SU-DHL-6 (cell line): ENCODE measurements around the gene BCAS4.

Experiments used
- H2AFZ ChIP-seq: fragments of 200-600 bp; sonication (generic); 2 replicates; pipeline ENCODE4 v1.6.1; 2014; ENCODE audit warnings: low read depth, mild to moderate bottlenecking, moderate library complexity, mixed read lengths, antibody characterized with exemption, low read length; ENCODE audit not compliant: severe bottlenecking
- H3F3A ChIP-seq: fragments of 200-600 bp; shearing (Covaris generic); 2 replicates; pipeline ENCODE4 v1.6.0; 2016; ENCODE audit warnings: antibody characterized with exemption, mild to moderate bottlenecking; ENCODE audit not compliant: insufficient read depth
- H3K27ac ChIP-seq: fragments of 200-600 bp; sonication (generic); 2 replicates; pipeline ENCODE4 v1.5.1; 2016; ENCODE audit warnings: low read depth, mild to moderate bottlenecking, low read length, moderate library complexity, mixed read lengths
- H3K27me3 ChIP-seq: fragments of 200-600 bp; sonication (generic), shearing (Covaris generic); 2 replicates; pipeline ENCODE4 v1.6.0; 2014; ENCODE audit warnings: mild to moderate bottlenecking, low read length
- H3K36me3 ChIP-seq: fragments of 200-600 bp; sonication (generic); 2 replicates; pipeline ENCODE4 v1.6.1; 2014; ENCODE audit warnings: mild to moderate bottlenecking, low read length, mixed read lengths
- H3K4me2 ChIP-seq: fragments of 300-600, 200-600 bp; shearing (Covaris generic), sonication (generic); 2 replicates; pipeline ENCODE4 v1.6.0; 2014; ENCODE audit warnings: low read length, low read depth, mild to moderate bottlenecking; ENCODE audit not compliant: poor library complexity, severe bottlenecking
- H3K4me3 ChIP-seq: fragments of 200-600 bp; sonication (generic); 2 replicates; pipeline ENCODE4 v1.5.1; 2014; ENCODE audit warnings: antibody characterized with exemption, low read length, mild to moderate bottlenecking, mixed read lengths; ENCODE audit not compliant: insufficient read depth, poor library complexity, severe bottlenecking
- H3K79me2 ChIP-seq: fragments of 200-600 bp; sonication (generic); 2 replicates; pipeline ENCODE4 v1.6.1; 2014; ENCODE audit warnings: mild to moderate bottlenecking, low read length, moderate library complexity; ENCODE audit not compliant: insufficient read depth
- H3K9ac ChIP-seq: fragments of 200-600 bp; sonication (generic); 2 replicates; pipeline ENCODE4 v1.7.0; 2014; ENCODE audit warnings: mild to moderate bottlenecking, low read length
- H3K9me2 ChIP-seq: fragments of 200-600 bp; sonication (generic); replicated peaks from 2 replicates; pipeline ENCODE4 v1.6.1; 2014; ENCODE audit warnings: low read length; ENCODE audit not compliant: insufficient read depth
- H3K9me3 ChIP-seq: fragments of 200-600 bp; sonication (generic); 2 replicates; pipeline ENCODE4 v1.6.1; 2014; ENCODE audit warnings: low read length, mixed read lengths; ENCODE audit not compliant: insufficient read depth
- H4K20me1 ChIP-seq: fragments of 200-600 bp; sonication (generic); 2 replicates; pipeline ENCODE4 v1.6.1; 2014; ENCODE audit warnings: low read depth, mild to moderate bottlenecking, antibody characterized with exemption, low read length, moderate library complexity, mixed read lengths
- CTCF ChIP-seq: fragments of 200-600 bp; sonication (generic); IDR thresholded peaks from one replicate; pipeline ENCODE4 v1.5.1; 2017; ENCODE audit warnings: antibody characterized with exemption, mild to moderate bottlenecking, low read length, moderate library complexity; ENCODE audit not compliant: insufficient read depth, poor library complexity, severe bottlenecking
- EZH2phosphoT487 ChIP-seq: fragments of 200-600 bp; sonication (generic), shearing (Covaris generic); conservative IDR thresholded peaks from 2 replicates; pipeline ENCODE4 v1.6.1; 2018; ENCODE audit warnings: mild to moderate bottlenecking, antibody characterized with exemption, low read length, moderate library complexity, mixed read lengths

Gene BCAS4

GRCh38 chr20:50858525-50858924 is 63.7 kb downstream of the BCAS4 start:
- H3K9ac ChIP-seq: no peak overlapping the region
- no peaks in the 10 kb centered on the region for H3K9me2 ChIP-seq
- H4K20me1 ChIP-seq: no peaks in the 10 kb centered on the region

GRCh38 chr20:50859161-50859560 is 64.3 kb downstream of the BCAS4 start:
- H3K9me3 ChIP-seq: no peaks in the 10 kb centered on the region
- H2AFZ ChIP-seq: no peak overlapping the region
- no peaks in the 10 kb centered on the region for H4K20me1 ChIP-seq
- no peaks in the 10 kb centered on the region for H3K27me3 ChIP-seq
- no peak overlapping the region for H3K27ac ChIP-seq
- no peak overlapping the region for H3K4me3 ChIP-seq
- H3K36me3 ChIP-seq: no peaks in the 10 kb centered on the region; the same call in 1 of the 2 replicates
- H3K9me2 ChIP-seq: no peaks in the 10 kb centered on the region
- no peak overlapping the region for H3K9ac ChIP-seq
- H3K79me2 ChIP-seq: peaks cover 21% of the 10 kb centered on the region; the same call in 1 of the 2 replicates
- H3K4me2 ChIP-seq: no peak overlapping the region
- TF ChIP-seq EZH2phosphoT487: no peak
- no peak for TF ChIP-seq CTCF
- no peaks in the 10 kb centered on the region for H3F3A ChIP-seq

More at GRCh38 chr20:50858525-50858924, 63.7 kb downstream of the BCAS4 start:
- Histone ChIP-seq H3K27ac (no peak overlapping the region), H3F3A (no peaks in the 10 kb centered on the region), H3K9me3 (no peaks in the 10 kb centered on the region), H3K4me2 (no peak overlapping the region), H3K4me3 (no peak overlapping the region), H3K36me3 (no peaks in the 10 kb centered on the region; the same call in 1 of the 2 replicates), H3K79me2 (peaks cover 21% of the 10 kb centered on the region; the same call in 1 of the 2 replicates), H3K27me3 (no peaks in the 10 kb centered on the region), H2AFZ (no peak overlapping the region)
- no peak for TF ChIP-seq CTCF
- no peak for TF ChIP-seq EZH2phosphoT487

GRCh38 chr20:50861012-50861411 is 66.2 kb downstream of the BCAS4 start:
- H3K9ac ChIP-seq: no peak overlapping the region
- no peaks in the 10 kb centered on the region for H3K9me2 ChIP-seq
- H3K27ac ChIP-seq: no peak overlapping the region
- no peaks in the 10 kb centered on the region for H4K20me1 ChIP-seq
- no peaks in the 10 kb centered on the region for H3K27me3 ChIP-seq
- no peak for TF ChIP-seq CTCF
- TF ChIP-seq EZH2phosphoT487: no peak
- peaks cover 20% of the 10 kb centered on the region; the same call in 1 of the 2 replicates for H3K79me2 ChIP-seq
- H3K9me3 ChIP-seq: no peaks in the 10 kb centered on the region
- no peak overlapping the region for H3K4me2 ChIP-seq
- H3F3A ChIP-seq: no peaks in the 10 kb centered on the region
- H2AFZ ChIP-seq: no peak overlapping the region
- H3K36me3 ChIP-seq: no peaks in the 10 kb centered on the region; the same call in 1 of the 2 replicates
- H3K4me3 ChIP-seq: no peak overlapping the region
